GM19023 (cell line): ENCODE measurements around the gene SKIC2.
"Not testable (repeated sequence)": the region's sequence is repeated elsewhere in the genome, so short reads cannot be mapped to it uniquely, and the experiment has no call there.

ENCODE experiments used
- ATAC-seq: cut with Tn5 transposase; IDR thresholded peaks from one replicate; pipeline ENCODE4 v1.9.1; 2021; ENCODE audit warnings: mild to moderate bottlenecking, moderate library complexity; ENCODE audit not compliant: unreplicated experiment

SKIC2 gene

DNA sequence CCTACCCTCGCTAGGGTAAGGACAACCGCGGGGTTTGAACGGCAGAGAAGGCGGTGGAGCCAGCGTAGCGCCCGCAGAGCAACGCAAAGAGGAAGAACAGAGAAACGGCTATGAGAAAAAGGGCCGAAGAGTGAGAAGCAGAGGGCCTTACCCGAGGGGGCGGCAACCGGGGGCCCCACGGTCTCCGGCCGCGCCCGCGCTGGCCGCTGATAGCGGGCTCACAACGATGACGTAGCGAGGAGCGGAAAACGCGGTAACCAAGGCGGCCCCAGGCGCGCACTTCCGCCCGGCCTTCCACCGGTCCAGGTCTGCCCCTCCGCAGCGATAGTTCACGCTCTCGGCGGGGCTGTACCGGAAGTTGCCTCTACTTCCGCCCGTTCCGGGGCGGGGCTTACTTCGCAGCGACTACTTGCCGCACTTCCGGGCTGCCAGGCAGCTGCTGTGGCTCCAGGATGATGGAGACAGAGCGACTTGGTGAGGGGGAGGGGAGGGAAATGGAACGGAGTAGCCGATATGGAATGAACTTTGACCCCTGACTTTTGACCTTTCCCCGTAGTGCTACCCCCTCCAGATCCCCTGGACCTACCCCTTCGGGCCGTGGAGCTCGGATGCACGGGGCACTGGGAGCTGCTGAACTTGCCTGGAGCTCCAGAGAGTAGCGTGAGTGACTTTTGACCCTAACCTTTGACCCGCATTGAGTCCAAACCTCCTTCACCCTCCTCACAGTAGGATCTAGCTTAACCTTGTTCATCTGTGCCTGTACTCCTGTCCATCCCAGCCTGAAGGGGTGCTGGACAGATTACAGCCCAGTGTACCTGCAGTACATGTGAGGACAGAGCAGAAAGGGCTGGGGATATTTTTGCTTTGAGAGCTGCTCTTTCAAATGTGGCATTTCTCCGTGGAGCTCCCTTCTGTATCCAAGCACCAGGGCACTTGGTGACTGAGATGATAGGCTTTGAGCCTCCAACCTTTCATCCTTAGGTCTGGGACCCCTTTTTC lies at the start of gene SKIC2, which contains the start of gene NELFE:
Gene SKIC2 (plus strand): TSS at position 435 of the 999 bp plus-strand sequence. CDS start 18 bp downstream, at position 453.
Gene NELFE (minus strand): TSS at position 231 of the 999 bp plus-strand sequence. CDS start 525 bp downstream, outside the sequence.
- peak; percentile 94 for ATAC-seq

DNA sequence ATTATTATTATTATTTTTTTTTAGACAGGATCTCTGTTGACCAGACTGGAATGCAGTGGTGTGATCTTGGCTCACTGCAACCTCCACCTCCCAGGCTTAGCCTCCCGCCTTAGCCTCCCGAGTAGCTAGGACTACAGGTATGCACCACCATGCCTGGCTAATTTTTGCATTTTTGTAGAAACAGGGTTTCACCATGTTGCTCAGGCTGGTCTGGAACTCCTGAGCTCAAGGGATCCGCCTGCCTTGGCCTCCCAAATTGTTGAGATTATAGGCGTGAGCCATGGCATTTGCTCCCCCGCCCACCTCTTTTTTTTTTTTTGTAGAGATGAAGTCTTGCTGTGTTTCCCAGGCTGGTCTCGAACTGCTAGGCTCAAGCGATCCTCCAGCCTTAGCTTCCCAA lies 49.7 kb upstream of the SKIC2 start:
- not testable (repeated sequence) for ATAC-seq

DNA sequence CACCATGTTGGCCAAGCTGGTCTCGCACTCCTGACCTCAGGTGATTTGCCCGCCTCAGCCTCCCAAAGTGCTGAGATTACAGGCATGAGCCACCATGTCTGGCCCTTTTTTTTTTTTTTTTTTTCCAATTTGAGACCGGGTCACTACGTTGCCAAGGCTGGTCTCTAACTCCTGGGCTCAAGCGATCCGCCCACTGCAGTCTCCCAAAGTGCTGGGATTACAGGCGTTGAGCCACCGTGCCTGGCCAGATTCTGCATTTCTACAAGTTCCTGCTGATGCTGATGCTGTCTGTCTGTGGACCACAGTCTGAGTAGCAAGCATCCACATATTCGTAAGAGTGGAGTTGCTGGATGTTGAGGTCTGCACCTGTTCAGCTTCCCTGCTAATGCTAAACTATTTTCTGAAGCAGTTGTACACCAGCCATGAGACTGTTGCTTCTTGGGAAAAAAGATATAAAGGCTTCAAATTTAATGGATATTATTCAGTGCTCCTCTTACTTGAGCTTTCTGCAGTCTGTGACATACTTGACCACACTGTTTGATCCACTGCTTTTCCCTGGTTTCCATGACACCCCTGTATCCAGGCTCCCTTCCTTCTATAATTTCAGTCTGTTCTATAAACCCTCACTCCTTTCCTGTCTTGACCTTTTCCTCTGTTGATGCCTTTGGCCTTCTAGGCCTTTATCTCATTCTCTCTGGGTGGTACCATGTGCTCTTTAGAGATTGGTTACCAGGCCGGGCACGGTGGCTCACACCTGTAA lies 47.0 kb upstream of the SKIC2 start:
- ATAC-seq = no peak

DNA sequence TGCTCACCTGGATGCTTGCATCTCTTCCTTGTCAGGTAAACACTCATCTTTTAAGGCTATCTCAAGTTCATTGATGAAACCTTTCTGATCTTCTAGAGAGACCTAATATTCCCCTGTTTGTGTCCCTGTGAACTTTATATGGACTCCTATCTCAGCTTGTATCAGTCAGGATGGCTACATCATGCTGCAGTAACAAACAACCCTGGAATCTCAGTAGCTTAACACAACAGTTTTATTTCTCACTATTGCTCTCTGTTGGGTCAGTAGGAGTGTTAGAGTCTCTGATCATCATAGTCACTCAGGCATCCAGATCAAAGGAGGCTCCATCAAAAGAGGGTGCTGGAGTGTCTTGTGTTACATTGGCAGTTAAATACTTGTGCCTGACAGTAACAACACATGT lies 43.6 kb upstream of the SKIC2 start:
- no peak for ATAC-seq

DNA sequence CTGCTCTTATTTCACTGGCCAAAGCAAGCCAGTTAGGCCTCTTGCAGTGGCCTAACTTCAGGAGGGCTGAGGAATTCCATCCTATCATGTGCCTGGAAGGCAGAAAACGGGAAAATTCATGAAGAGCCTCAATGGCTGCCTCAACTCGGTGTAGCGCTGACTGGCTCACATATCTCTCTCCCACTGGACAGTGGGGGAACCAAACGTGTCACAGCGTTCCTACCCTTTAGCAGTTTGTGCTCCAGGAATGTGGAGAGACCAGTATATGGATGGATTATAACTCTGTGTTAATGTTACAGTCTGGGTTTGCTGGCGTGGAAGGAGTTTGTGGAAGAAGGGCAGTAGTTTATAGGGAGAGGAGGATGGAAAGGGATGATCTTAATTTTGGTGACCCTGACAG lies 43.2 kb upstream of the SKIC2 start:
- no peak for ATAC-seq

DNA sequence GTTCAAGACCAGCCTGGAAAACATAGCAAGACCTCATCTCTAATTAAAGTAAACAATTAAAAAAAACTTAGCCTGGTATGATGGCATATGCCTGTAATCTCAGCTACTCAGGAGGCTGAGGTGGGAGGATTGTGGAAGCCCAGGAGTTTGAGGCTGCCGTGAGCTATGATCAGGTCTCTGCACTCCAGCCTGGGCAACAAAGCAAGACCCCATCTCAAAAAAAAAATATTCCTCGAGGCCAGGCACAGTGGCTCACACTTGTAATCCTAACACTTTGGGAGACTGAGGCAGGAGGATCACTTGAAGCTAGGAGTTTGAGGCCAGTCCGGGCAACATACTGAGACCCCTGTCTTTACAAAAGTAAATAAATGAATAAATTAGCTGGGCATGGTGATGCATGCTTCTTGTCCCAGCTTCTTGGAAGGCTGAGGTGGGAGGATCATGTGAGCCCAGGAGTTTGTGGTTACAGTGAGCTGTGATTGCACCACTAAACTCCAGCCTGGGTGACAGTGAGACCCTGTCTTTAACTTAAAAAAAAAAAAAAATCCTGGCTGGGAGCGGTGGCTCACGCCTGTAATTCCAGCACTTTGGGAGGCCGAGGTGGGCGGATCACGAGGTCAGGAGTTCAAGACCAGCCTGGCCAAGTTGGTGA lies 40.8 kb upstream of the SKIC2 start:
- no peak for ATAC-seq

DNA sequence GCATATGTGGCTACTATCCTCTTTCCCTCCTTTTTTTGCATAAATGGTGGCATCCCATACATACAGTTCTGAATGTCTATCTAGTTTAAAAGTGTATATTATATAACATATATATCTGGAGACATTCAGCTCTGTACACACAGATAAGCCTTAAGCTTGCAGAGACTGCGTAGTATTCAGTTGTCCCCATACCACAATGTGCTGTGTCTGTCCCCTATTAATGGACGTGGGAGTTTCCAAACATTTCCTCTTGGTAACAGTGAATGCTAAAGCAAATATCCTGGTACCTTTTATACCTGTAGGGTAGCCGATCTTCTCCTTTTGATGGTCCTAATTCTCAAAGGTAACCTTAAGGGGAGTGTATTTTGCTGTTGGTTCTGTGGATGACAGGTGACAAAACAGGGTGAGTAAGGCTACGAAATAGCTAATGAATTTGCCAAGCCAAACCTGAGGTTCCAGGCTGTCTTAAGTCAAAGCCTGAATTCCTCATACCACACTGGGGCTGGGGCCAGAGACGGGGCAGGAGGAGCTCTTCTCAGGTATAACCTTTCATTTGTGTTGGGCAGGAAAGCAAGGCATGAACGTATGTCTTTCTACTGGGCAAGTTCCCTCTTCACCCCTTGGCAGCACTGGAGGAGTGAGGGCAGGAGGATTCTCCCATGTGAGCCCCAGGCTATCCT lies 39.2 kb upstream of the SKIC2 start:
- ATAC-seq = no peak

DNA sequence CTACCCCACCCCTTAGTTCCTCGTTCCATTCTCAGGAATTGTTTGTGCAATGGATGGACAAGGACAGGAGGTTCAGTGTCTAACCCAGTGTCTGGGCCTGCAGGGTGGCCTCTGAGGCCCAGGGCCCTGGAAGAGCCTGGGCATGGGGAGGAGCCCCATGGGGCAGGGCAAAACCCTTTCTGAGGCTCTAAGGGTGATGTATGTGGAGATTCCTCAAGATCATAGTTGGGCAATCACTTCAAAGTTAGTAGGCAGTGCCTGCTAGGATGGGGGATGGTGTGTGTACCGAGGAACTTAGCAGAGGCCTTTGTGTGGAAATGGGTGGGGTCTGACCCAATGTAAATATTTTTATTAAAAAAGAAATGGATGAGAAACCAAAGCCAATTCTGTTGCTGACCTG lies 38.2 kb upstream of the SKIC2 start:
- no peak for ATAC-seq

DNA sequence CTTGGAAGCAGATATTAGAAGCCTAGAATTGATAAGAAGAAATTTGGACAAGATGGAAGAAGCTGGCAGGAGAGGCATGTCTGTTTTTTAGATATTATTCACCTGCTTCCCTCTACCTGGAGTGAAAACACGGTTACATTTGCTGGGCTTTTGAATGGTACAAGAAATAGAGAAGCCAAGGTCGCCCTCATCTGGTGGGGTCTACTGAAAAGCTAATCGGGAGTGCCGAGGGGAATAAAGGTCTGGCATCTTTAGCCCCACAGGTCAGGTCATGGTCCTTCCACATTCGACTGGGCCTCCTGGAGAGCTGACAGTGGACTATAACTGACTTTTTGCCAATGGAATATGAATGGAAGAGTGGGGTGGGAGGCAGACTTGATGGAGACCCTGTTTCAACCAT lies 36.0 kb upstream of the SKIC2 start:
- no peak for ATAC-seq

DNA sequence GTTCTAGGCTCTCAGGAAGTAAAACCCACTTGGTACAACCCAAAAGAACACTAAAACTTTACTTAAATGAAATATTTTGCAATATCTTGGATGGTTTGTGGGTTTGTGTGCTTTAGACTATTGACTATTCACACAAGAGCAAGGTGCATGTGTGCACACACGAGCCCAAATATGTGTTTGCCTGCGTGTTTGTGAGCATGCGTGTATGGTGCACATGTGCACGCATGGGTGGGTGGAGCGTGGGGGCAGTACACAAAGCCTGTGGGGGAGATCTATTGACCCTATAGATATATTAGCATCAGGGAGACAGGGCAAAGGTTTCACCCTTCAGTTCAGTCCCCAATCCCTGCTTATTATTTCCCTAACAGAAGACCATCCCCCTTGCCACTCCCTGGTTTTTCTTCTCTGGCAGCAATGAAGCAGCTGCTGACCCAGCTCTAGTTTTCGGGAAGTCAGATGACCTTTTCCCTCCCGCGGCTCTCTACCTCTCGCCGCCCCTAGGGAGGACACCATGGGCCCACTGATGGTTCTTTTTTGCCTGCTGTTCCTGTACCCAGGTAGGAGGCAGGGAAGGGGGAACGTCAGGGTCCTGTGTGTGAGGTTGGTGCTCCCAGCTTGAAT lies 31.6 kb upstream of the SKIC2 start, which contains the start of gene C2:
Gene C2 (plus strand): TSS at position 476 of the 621 bp plus-strand sequence. CDS start 36 bp downstream, at position 512.
- ATAC-seq = no peak

DNA sequence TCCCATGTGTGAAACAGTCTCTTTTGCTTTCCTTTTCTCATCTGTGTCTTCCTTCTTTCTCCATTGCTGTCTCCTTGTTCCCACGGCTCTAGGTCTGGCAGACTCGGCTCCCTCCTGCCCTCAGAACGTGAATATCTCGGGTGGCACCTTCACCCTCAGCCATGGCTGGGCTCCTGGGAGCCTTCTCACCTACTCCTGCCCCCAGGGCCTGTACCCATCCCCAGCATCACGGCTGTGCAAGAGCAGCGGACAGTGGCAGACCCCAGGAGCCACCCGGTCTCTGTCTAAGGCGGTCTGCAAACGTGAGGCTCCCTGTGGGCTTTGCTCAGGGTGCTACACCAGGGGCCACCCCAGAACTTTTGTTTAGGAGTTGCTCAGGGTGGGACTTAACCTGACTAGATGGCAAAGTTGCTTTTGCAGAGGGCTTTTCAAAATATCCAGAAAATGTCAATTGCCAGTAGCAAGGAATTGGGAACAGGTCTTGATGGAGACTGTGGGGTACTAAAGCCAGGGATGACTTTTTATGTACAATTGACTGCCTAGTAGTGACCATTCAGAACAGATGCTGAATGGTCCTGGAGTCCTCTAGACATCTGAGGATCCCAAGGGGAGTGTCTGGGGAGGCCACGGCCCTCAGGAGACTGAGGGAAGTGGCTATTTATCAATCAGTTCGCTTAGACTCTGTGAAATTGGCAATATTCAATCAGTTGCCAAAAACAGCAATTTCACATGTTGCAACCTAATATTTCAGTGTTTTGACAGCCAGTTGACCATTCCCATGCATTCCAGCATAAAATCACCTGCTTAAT lies 30.9 kb upstream of the SKIC2 start:
- no peak for ATAC-seq

DNA sequence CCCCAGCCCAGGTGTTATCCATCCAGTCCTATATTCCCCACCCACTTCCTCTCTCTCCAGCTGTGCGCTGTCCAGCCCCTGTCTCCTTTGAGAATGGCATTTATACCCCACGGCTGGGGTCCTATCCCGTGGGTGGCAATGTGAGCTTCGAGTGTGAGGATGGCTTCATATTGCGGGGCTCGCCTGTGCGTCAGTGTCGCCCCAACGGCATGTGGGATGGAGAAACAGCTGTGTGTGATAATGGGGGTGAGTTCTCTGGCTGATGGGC lies 30.4 kb upstream of the SKIC2 start:
- no peak for ATAC-seq

DNA sequence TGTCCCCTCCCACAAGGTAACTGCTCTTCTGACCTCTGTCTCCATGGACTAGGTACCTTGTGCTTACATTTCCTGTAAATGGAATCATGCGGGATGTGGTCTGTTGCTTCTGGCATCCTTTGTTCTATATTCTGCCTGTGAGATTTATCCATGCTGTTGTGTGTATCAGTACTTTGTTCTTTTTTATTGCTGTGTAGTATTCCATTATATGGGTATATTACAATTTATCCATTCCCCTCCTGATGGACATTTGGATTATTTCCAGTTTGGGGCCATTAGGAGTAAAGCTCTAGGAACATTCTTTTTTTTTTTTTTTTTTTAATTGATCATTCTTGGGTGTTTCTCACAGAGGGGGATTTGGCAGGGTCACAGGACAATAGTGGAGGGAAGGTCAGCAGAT lies 28.0 kb upstream of the SKIC2 start:
- ATAC-seq = no peak

DNA sequence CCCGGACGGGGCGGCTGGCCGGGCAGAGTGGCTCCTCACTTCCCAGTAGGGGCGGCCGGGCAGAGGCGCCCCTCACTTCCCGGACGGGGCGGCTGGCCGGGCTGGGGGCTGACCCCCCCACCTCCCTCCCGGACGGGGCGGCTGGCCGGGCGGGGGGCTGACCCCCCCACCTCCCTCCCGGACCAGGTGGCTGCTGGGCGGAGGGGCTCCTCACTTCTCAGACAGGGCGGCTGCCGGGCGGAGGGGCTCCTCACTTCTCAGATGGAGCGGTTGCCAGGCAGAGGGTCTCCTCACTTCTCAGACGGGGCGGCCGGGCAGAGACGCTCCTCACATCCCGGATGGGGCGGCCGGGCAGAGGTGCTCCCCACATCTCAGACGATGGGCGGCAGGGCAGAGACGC lies 26.8 kb upstream of the SKIC2 start:
- not testable (repeated sequence) for ATAC-seq

DNA sequence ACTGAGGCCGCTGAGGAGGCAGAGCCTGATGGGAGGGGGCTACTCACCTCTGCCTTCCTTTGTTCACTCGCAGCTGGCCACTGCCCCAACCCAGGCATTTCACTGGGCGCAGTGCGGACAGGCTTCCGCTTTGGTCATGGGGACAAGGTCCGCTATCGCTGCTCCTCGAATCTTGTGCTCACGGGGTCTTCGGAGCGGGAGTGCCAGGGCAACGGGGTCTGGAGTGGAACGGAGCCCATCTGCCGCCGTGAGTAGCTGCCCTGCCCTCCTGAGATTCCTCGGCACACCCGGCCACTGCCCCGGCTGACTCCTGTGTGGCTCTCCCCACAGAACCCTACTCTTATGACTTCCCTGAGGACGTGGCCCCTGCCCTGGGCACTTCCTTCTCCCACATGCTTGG lies 25.4 kb upstream of the SKIC2 start:
- ATAC-seq = no peak

DNA sequence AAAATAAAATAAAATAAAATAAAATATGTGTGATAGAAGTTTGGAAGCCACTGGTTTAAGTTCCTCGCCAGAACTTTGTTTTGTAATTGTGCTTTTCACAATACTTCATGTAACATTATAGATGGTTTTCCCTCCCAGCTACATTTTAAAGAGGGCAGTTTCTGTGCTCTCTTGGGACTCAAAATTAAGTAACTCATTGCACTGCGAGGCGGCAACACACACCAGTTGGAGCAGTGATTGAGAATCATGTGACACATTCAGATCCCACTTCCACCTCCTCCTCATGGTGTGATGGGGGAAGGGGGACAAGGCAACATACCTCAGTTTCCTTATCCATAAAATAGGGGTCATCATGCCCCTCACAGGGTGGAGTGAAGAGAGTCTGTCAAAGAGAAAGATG lies 24.0 kb upstream of the SKIC2 start:
- no peak for ATAC-seq

DNA sequence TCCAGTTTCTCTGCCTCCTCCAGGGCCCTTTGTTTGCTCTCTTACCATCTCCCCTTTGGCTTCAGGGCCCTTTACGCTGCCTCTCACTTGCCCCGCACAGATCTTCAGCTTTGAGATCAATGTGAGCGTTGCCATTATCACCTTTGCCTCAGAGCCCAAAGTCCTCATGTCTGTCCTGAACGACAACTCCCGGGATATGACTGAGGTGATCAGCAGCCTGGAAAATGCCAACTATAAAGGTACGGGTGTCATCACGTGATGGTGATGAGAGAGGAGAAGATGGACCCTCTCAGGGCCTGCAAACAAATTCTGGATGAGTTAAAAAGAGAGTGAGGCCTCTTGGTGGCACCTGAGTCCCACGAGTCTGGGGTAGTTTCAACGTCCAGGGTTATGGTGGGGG lies 23.2 kb upstream of the SKIC2 start:
- no peak for ATAC-seq

DNA sequence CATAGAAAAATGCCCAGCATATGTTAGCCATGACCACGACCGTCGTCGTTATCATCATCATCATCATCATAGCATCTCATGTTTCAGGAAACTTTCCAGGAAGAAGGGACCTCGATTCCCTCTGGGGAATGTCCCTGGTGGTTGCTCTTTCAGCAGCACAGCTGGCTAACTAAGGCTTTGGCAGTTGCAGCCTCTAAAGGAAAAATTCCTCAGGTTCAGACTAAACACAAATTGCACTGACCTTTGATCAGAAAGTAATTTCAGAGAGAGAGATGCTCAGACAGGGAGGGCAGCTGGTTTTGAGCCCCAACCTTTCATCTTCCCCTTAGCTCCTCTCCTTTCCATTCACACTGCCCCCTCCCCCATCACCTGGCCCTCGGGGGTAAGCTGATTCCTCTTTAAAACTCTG lies 18.7 kb upstream of the SKIC2 start:
- no peak for ATAC-seq

DNA sequence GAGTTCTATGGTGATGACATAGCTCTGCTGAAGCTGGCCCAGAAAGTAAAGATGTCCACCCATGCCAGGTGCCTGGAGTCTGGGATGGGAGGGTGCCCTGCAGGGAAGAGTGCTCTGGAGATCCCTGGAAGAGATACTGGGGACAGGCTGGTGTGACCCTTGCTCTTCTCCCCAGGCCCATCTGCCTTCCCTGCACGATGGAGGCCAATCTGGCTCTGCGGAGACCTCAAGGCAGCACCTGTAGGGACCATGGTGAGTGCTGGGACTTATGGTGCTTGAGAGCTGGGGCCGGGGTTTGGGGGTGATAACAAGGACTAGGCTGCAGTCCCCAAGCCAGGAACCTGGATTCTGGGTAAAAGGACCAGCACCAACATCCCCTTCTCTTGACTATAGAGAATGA lies 15.2 kb upstream of the SKIC2 start:
- ATAC-seq = no peak

DNA sequence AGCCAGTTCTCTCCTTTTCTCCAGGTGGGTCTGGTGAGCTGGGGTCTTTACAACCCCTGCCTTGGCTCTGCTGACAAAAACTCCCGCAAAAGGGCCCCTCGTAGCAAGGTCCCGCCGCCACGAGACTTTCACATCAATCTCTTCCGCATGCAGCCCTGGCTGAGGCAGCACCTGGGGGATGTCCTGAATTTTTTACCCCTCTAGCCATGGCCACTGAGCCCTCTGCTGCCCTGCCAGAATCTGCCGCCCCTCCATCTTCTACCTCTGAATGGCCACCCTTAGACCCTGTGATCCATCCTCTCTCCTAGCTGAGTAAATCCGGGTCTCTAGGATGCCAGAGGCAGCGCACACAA lies 13.8 kb upstream of the SKIC2 start:
- ATAC-seq = no peak
